ENCODE measurements around the gene PTPMT1.
A peak's percentile ranks its signal among the peaks of the same experiment; 100 is the strongest.

Gene PTPMT1

GRCh38 chr11:47586098-47586855, 20.9 kb downstream of the PTPMT1 start, which contains the start of gene FAM180B:
TSS of gene FAM180B (plus strand) at chr11:47586678. CDS start at chr11:47586769, 91 bp downstream.
- no peak for DNase-seq

GRCh38 chr11:47587039-47587716, 21.8 kb downstream of the PTPMT1 start:
- DNase-seq = no peak

GRCh38 chr11:47587723-47588326, 22.4 kb downstream of the PTPMT1 start:
- DNase-seq = no peak

- DNase-seq = no peak
These were observed 23.7 kb downstream of the PTPMT1 start for GRCh38 chr11:47589118-47589517.

GRCh38 chr11:47589584-47589976, 24.2 kb downstream of the PTPMT1 start:
- DNase-seq = no peak

- no peak for DNase-seq
These were observed 24.8 kb downstream of the PTPMT1 start for GRCh38 chr11:47589977-47590861.

- DNase-seq = peak in 1 of 5 donors; percentile 36
These were observed 26.4 kb downstream of the PTPMT1 start for GRCh38 chr11:47591764-47592163.

- DNase-seq = no peak
These were observed 26.9 kb downstream of the PTPMT1 start for GRCh38 chr11:47592251-47592650.

- no peak for DNase-seq
These were observed 27.6 kb downstream of the PTPMT1 start for GRCh38 chr11:47592970-47593369.

GRCh38 chr11:47593492-47593933, 28.1 kb downstream of the PTPMT1 start:
- DNase-seq = no peak

- DNase-seq = no peak
These were observed 28.8 kb downstream of the PTPMT1 start, which contains the start of gene C1QTNF4 for GRCh38 chr11:47593934-47594855. TSS of gene C1QTNF4 (minus strand) at chr11:47594411. CDS start at chr11:47590810, 3,601 bp downstream.

GRCh38 chr11:47595029-47595428, 29.6 kb downstream of the PTPMT1 start:
- DNase-seq = no peak

GRCh38 chr11:47595967-47596366, 30.6 kb downstream of the PTPMT1 start:
- DNase-seq = no peak

- DNase-seq = no peak
These were observed 34.5 kb downstream of the PTPMT1 start for GRCh38 chr11:47599902-47600301.

- no peak for DNase-seq
These were observed 37.9 kb downstream of the PTPMT1 start for GRCh38 chr11:47603295-47603694.

GRCh38 chr11:47605921-47606320, 40.5 kb downstream of the PTPMT1 start:
- DNase-seq = no peak

- no peak for DNase-seq
These were observed 41.3 kb downstream of the PTPMT1 start for GRCh38 chr11:47606731-47607130.

- no peak for DNase-seq
These were observed 42.0 kb downstream of the PTPMT1 start for GRCh38 chr11:47607380-47607779.

GRCh38 chr11:47609675-47610074, 44.3 kb downstream of the PTPMT1 start:
- DNase-seq = peak in 1 of 5 donors; percentile 25

GRCh38 chr11:47611348-47611794, 46.0 kb downstream of the PTPMT1 start:
- no peak for DNase-seq

GRCh38 chr11:47615249-47615648, 49.9 kb downstream of the PTPMT1 start:
- no peak for DNase-seq

All from T-helper 1 cell (primary cell).